Measurements from ENCODE around the gene TECPR2. TPM values are rescaled to one million over a fixed set of nuclear protein-coding genes. Genes with fewer than 3 reads are reported as not detected.

TECPR2 gene
- total RNA-seq, 1 experiment from 2014 or later: 29.7 TPM

- H3K9me2 ChIP-seq (ENCODE audit: insufficient read depth): no peaks in the 10 kb centered on the region
- no peak for DNase-seq
- no peaks in the 10 kb centered on the region for H4K20me1 ChIP-seq (ENCODE audit: insufficient read depth)
- no peaks in the 10 kb centered on the region for H3K79me2 ChIP-seq (ENCODE audit: low read depth)
- CTCF ChIA-PET: interaction anchor here (0.6 to 0.8 kb wide), 4 partner anchors 10 to 542 kb away, joined by 3 to 7 read pairs (median 4); no protein-coding TSS in a partner anchor
- H3K4me1 ChIP-seq (replicated peaks; ENCODE audit: insufficient read depth): peaks cover 31% of the 10 kb centered on the region
- H3K27me3 ChIP-seq (ENCODE audit: insufficient read depth, low read depth): no peaks in the 10 kb centered on the region
- H3K4me3 ChIP-seq: peak overlapping the region; percentile 63; the same call in 1 of the 2 replicates
- intact Hi-C loops (cut with micrococcal nuclease; ENCODE audit: unreplicated experiment): loop anchor here (5.0 kb wide), 1 partner anchor 191 kb away; the partner anchor contains the start of gene ZNF839
- peaks cover 22% of the 10 kb centered on the region for H3F3A ChIP-seq (ENCODE audit: insufficient read depth, low read depth)
- peak overlapping the region; percentile 85 for H3K4me2 ChIP-seq
- no TSS peak for BruUV-seq (replicated peaks)
- TF ChIP-seq EZH2 (IDR thresholded peaks at IDR 0.05; ENCODE audit: low read depth): no peak
- peak; percentile 55; the same call in 1 of the 2 replicates for TF ChIP-seq CTCF (conservative IDR thresholded peaks at IDR 0.05)
- no peak overlapping the region for H3K27ac ChIP-seq
- POLR2A ChIA-PET (ENCODE audit: unreplicated experiment): interaction anchor here (0.6 kb wide), 1 partner anchor 287 kb away, joined by 4 read pairs; no protein-coding TSS in a partner anchor
- H3K36me3 ChIP-seq (ENCODE audit: low read depth): no peaks in the 10 kb centered on the region
- H2AFZ ChIP-seq: no peak overlapping the region
- no peaks in the 10 kb centered on the region for H3K9me3 ChIP-seq (ENCODE audit: insufficient read depth, low read depth)
These were observed 145.1 kb downstream of the TECPR2 start for GRCh38 chr14:102507857-102508312.

- ChIA-PET POLR2A (ENCODE audit: unreplicated experiment) (interaction anchor here (0.6 kb wide), 3 partner anchors 287 to 826 kb away, joined by 3 to 4 read pairs (median 4); no protein-coding TSS in a partner anchor), CTCF (interaction anchor here (0.6 to 0.8 kb wide), 5 partner anchors 10 to 932 kb away, joined by 3 to 7 read pairs (median 4); no protein-coding TSS in a partner anchor)
- no TSS peak for BruUV-seq (replicated peaks)
- Histone ChIP-seq H3K4me3 (peak overlapping the region; percentile 63), H3K4me2 (peak overlapping the region; percentile 85), H3K27me3 (ENCODE audit: insufficient read depth, low read depth) (no peaks in the 10 kb centered on the region), H3K27ac (peak overlapping the region; percentile 24), H3K4me1 (replicated peaks; ENCODE audit: insufficient read depth) (peaks cover 31% of the 10 kb centered on the region), H4K20me1 (ENCODE audit: insufficient read depth) (no peaks in the 10 kb centered on the region), H3K79me2 (ENCODE audit: low read depth) (no peaks in the 10 kb centered on the region), H3F3A (ENCODE audit: insufficient read depth, low read depth) (peaks cover 22% of the 10 kb centered on the region), H3K36me3 (ENCODE audit: low read depth) (no peaks in the 10 kb centered on the region), H3K9me3 (ENCODE audit: insufficient read depth, low read depth) (no peaks in the 10 kb centered on the region), H2AFZ (peak overlapping the region; percentile 84; the same call in 1 of the 2 replicates), H3K9me2 (ENCODE audit: insufficient read depth) (no peaks in the 10 kb centered on the region)
- TF ChIP-seq CTCF (conservative IDR thresholded peaks at IDR 0.05): peak; percentile 19; the same call in 1 of the 2 replicates
- no peak for TF ChIP-seq EZH2 (IDR thresholded peaks at IDR 0.05; ENCODE audit: low read depth)
- DNase-seq: peak; percentile 66 to 73
- intact Hi-C loops (cut with micrococcal nuclease; ENCODE audit: unreplicated experiment): loop anchor here (5.0 kb wide), 1 partner anchor 191 kb away; the partner anchor contains the start of gene ZNF839
These were observed 145.7 kb downstream of the TECPR2 start for GRCh38 chr14:102508410-102508773.

GRCh38 chr14:102508774-102509745 lies 146.3 kb downstream of the TECPR2 start:
- Histone ChIP-seq H3K4me2 (peak overlapping the region; percentile 85), H3K4me1 (replicated peaks; ENCODE audit: insufficient read depth) (peaks cover 31% of the 10 kb centered on the region), H3K9me3 (ENCODE audit: insufficient read depth, low read depth) (no peaks in the 10 kb centered on the region), H3K9me2 (ENCODE audit: insufficient read depth) (no peaks in the 10 kb centered on the region), H3F3A (ENCODE audit: insufficient read depth, low read depth) (peaks cover 22% of the 10 kb centered on the region), H2AFZ (peak overlapping the region; percentile 84), H3K27ac (peak overlapping the region; percentile 24), H3K79me2 (ENCODE audit: low read depth) (no peaks in the 10 kb centered on the region), H3K27me3 (ENCODE audit: insufficient read depth, low read depth) (no peaks in the 10 kb centered on the region), H4K20me1 (ENCODE audit: insufficient read depth) (no peaks in the 10 kb centered on the region), H3K36me3 (ENCODE audit: low read depth) (no peaks in the 10 kb centered on the region), H3K4me3 (peak overlapping the region; percentile 63)
- BruUV-seq (replicated peaks): TSS peak; percentile 77
- no peak for TF ChIP-seq EZH2 (IDR thresholded peaks at IDR 0.05; ENCODE audit: low read depth)
- intact Hi-C loops (cut with micrococcal nuclease; ENCODE audit: unreplicated experiment): loop anchor here (5.0 kb wide), 1 partner anchor 192 kb away; the partner anchor contains the start of gene ZNF839
- DNase-seq: peak; percentile 48 to 67
- ChIA-PET POLR2A (ENCODE audit: unreplicated experiment) (interaction anchor here (0.6 to 1.0 kb wide), 3 partner anchors 16 to 825 kb away, joined by 3 to 8 read pairs (median 4); no protein-coding TSS in a partner anchor), CTCF (interaction anchor here (0.5 to 1.0 kb wide), 4 partner anchors 67 to 932 kb away, joined by 3 to 6 read pairs (median 4); no protein-coding TSS in a partner anchor)

All from PC-9 (cell line).